Measurements from ENCODE around the gene TEAD1.

The TEAD1 gene

DNA sequence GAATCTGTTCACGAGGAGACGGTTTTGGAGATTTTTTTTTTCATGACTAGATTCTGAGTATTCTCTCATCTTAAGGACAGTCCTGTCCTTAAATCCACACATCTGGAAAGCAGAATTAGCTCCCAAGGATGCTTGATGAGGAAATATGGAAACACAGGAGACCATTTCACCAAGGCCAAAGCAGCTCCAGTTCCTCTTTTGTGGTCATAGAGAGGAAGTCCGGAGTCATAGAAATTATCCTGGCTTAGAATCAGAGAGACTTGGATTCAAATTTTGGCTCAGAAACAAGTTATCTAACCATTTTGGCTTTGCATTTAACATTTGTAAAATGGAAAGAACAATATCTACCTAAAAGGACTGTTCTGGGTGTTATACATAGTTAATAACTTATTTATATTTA, 7.3 kb upstream of the TEAD1 start:
- DNase-seq (ENCODE audit: low spot score): no peak

DNA sequence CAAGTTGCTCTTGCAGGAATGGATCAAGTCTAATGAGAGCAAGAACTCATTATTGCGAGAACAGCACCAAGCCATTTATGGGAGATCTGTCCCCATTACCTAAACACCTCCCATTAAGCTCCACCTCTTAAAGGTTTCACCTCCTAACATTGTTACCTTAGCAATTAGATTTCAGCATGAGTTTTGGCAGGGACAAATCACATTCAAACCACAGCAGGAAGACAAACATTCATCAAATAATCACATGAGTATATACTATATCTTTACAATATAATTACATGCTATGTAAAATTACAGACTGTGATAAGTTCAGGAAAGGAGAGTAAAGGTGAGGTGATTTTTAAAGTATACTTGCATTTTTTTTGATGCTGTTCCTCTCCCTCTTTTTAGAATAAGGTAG, 6.6 kb upstream of the TEAD1 start:
- no peak for DNase-seq (ENCODE audit: low spot score)

- no peak for DNase-seq (ENCODE audit: low spot score)
These were observed 6.1 kb upstream of the TEAD1 start for GRCh38 chr11:12668166-12668565.

DNA sequence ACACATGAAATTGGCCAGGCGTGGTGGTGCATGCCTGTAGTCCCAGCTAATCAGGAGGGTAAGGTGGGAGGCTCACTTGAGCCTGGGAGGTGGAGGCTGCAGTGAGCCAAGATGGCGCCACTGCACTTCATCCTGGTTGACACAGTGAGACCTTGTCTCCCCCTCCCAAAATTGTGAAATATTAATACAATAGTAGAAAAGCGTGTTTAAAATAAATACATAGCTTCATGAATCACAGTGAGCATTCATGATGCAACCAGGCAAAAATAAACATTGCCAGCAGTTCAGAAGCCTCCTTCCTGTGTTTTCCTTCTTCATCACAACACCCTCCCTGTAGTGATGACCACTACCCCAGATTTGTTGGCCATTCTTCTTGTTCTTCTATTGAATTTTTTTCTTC, 4.3 kb upstream of the TEAD1 start:
- DNase-seq (ENCODE audit: low spot score): no peak

GRCh38 chr11:12671370-12671769, 2.9 kb upstream of the TEAD1 start:
- no peak for DNase-seq (ENCODE audit: low spot score)

GRCh38 chr11:12673601-12673923, 659 bp upstream of the TEAD1 start:
- no peak for DNase-seq (ENCODE audit: low spot score)

GRCh38 chr11:12674571-12674935, 332 bp downstream of the TEAD1 start:
- DNase-seq (ENCODE audit: low spot score): peak; percentile 70

DNA sequence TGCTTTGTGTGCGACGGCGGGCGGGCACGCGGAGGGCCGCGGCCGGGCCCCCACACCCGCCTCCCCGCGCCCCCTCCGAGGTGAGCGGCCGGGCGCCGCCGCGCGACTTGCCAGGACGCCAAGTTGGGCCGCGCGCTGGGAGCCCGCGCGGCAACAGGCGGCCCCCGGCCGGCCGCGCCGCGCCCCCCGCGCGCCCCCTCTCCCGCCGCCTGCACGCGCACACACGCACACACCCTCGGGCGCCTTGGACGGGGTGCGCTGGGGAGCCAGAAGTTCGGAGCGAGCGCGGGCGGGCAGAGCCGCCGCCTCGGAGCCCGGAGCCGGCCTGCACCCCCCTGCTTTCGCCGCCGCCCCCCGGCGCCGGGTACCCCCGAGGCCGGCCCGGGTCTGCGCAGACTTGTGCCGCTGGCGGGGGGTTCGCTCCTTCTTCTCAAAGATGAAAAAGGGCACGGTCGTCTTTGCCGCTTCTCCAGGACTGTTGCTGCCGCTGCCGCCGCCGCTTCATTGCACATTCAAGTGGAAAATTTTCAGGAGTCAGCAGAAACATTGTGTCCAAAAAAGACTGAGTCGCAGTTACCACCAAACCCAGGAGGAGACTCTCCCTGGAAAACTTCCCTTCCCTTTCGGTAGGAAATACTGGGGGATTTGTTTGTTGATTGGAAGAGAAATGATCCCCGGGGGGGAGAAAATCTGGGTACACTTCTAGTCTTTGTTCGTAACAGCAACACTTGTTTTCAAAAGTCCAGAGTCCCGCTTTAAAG, 895 bp downstream of the TEAD1 start:
- DNase-seq (ENCODE audit: low spot score): peak; percentile 33

DNA sequence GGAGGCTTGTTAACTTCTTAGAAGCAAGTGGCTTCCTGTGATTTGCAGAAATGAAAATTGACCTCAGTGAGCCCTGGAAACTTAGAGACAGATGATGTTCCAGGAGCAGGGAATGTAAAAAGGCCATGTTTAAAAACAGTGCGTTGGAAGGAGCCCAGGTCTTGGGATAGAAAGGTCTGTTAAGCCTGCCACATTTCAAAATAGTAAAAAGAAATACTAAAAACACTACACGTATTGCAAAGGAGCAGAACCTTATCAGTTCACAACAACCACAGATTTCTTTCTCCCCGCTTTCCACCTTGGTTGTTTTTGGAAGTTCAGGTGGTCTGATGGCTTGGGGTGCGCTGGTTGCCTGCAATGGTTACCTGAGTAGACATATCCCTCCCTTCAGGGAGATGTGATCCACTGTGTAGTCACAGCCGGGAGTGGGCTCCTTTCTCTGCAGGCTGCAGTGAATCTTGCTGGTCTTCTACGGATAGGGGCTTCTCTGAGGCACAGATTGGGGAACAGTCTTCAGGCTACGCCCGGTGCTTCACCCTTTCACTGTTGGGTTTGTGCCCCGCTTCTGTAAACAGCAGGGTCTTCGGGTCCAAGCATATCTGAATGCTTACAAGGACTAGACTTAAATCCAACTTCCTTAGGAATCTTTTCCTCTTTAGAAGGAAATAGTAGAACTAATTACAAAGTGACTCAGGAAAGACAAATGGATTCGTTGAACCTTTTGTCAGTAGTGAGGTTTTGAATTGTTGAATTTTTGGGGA, 1.9 kb downstream of the TEAD1 start:
- no peak for DNase-seq (ENCODE audit: low spot score)

DNA sequence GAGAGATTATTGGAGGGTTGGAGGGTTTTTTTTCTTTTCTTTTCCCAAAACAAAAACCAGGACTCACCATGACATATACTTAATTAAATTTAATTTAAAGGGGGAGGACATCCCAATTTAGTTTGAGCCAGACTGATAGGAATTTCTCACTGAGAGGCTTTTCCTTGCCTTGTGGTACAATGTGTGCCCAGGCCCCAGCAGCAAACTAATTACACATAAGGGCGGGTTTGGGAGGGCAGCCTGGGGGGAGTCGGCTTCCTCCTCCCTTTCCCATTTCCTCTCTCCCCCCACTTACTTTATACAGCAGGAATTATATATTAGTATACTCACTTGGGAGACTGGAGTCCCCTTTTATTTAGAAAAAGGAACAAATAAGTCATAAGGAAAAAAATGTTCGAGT, 2.9 kb downstream of the TEAD1 start:
- no peak for DNase-seq (ENCODE audit: low spot score)

- no peak for DNase-seq (ENCODE audit: low spot score)
These were observed 3.9 kb downstream of the TEAD1 start for GRCh38 chr11:12678092-12678491.

DNA sequence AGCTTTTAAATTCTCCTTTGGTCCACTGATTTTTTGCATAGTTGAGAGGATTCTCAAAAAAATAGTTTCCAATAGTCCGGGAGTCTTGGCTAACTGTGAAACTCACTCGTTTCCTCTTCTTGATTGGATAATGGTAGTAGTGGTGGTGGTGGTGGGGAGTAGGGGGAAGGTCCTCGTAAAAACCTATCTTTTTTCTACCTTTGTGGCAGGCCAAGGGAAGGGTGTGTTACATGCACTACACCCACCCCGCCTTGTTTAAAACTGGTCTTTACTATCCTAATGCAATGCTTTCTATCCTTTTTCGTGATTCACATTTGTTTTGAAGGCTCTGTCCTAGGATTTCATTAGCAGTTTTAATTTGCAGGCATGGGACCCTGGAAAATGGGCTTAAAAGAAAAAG, 4.8 kb downstream of the TEAD1 start:
- no peak for DNase-seq (ENCODE audit: low spot score)

DNA sequence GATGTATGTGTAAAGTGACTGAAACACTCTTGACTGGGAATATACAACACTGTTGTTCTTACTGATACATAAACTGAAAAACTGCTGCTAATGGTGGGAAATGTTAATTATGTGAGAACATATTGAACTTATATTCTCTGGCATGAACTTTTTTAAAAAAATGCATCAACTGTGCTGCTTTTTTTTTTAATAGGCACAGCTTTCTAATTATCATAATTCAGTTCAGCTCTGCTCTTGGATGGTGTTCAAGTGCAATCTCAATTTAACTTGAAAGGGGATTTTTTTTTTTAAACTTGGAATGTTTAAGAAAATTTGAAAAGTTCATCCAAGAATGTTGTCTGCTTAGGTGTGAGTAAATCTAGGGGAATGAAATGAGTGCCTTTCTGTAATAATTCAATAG, 5.2 kb downstream of the TEAD1 start:
- DNase-seq (ENCODE audit: low spot score): no peak

DNA sequence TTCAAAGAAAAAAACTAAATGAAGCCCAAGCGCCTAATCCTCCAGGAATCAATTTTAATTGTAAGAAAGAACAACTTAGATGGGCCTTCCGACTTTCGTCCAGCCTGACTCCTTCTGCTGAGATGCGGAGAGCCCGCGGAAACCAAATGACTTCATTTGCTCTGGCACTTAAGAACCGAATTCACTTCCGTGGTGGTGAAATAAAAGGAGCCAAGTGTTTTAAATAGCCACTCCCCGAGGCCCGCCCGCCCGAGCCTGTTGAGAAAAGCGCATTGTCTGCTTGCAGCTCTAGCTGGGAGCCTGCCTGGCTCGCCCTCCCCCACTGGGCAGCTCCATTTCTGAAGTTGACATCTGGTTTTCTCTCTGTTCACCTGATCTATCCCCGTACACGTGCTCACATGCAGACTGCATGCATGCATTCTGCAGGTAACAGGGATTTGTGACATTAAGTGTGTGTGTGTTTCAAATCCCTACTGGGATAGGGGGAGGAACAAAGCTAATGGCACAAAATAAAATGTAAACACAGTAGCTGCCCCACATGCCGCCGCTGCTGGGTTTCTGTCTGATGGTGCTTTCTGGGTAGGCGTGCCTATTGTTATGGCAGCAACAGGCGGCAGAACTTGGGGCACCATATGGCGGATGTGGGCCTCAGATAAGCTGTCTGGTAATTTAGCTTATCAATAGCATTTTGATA, 6.2 kb downstream of the TEAD1 start:
- peak; percentile 81 for DNase-seq (ENCODE audit: low spot score)

GRCh38 chr11:12680940-12681258, 6.7 kb downstream of the TEAD1 start:
- no peak for DNase-seq (ENCODE audit: low spot score)

DNA sequence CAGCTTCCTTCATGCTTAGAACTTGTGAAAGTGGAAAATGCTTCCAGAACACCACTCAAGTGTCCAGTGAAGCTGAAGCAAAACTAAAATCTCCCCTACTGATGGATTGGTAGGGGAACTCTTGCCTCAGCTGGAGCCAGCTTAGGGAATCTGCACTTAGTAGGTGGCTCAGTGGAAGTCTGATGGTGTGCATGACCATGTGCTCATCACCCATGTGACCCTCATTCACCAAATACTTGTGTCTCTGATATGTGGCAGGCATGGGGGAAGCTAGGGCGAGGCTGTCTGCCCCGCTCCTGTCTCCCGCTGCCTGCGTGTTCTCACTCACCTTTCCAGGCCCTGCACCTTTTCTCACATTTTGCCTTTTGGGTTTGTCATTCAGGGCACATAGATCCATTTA, 7.2 kb downstream of the TEAD1 start:
- no peak for DNase-seq (ENCODE audit: low spot score)

DNA sequence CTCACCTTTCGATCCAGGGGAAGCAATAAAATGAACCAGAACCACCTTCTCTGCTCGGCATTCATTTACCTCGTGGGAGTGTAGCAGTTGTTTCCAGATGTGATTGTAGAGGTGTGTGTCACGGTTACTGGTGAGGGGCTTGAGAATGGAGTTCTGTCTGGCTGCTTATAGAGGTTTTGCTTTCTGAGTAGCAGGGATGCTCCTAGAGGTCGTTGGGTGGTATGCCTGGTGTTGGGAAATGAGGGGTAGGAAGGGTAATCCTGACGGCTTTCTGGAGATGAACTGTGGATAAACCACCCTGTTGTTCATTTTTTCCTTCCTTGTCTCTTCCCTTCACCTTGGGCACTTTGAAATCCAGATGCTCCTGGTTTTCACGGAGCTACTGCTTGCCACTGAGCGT, 8.1 kb downstream of the TEAD1 start:
- DNase-seq (ENCODE audit: low spot score): no peak

- no peak for DNase-seq (ENCODE audit: low spot score)
These were observed 8.7 kb downstream of the TEAD1 start for GRCh38 chr11:12682737-12683500.

DNA sequence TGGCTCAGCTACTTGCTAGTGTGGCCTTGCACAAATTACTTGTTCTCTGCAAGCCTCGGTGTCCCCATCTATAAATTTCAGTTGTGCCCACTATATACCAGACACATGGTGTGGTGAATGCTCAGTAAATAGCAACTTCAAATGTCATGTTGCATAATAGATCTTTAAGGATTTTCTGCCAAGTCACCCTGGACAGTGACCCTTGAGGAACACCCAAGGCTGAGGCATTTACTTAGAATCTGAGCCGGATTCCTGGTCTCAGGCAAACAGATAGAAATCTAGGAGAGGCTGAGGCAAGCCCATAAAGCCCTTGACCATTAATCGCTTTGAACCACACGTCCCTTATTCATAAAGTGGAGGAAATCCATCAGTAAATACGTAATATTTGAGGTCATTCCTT, 9.7 kb downstream of the TEAD1 start:
- DNase-seq (ENCODE audit: low spot score): no peak

GRCh38 chr11:12684315-12684714, 10.1 kb downstream of the TEAD1 start:
- DNase-seq (ENCODE audit: low spot score): no peak

DNA sequence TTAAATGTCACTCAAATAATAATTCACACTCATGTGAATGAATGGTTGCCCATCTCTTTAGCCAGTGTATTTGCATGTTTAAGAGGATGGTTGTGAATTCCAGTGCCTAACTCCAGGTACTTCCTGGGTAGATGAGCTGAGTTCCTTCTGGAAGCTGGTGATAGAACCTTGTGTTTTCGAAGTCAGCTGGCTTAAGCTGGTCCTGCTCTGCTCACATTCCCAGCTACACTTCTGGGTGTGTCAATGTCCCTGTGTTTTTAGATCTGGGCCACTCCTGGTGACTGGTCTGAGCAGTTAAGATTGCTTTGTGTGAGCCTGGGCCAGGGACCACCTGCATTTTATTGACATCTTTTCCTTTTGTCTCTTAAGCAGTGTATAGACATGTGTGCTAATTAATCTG, 10.6 kb downstream of the TEAD1 start:
- no peak for DNase-seq (ENCODE audit: low spot score)

DNA sequence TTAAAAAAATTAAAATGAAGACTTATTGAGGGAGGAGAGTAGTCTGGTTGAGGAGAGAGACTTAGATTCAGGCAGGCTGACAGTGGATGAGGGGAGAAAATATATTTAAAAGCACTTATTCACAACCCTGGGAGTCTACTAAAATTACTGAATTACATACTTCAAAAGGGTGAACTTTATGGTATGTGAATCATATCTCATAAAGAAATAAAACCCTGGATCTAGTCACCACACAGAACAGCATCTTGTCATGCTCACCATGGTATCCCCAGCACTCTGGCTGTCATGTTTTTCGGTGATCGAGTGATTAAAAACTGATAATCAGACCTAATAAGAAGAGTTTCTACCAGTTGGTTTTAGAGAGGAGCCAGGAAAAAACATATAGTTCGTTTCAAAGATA, 11.0 kb downstream of the TEAD1 start:
- DNase-seq (ENCODE audit: low spot score): no peak

Data from iPS-NIHi11 (cell line).